NB4 (cell line): Measurements from ENCODE around the gene PPP1R9B.

Experiments
- DNase-seq: peaks from one replicate; pipeline ENCODE4 v3.0.0; 2010; ENCODE audit warnings: low read depth
- H3K4me3 ChIP-seq: one replicate; pipeline ENCODE4 v1.5.1; 2011; ENCODE audit warnings: mild to moderate bottlenecking, low read depth, low read length, moderate library complexity
- MYC ChIP-seq: IDR thresholded peaks from 2 replicates; pipeline ENCODE4 v1.6.1; 2011; ENCODE audit warnings: low read depth, low read length
- POLR2A ChIP-seq: IDR thresholded peaks from 2 replicates; pipeline ENCODE4 v1.6.1; 2011; ENCODE audit warnings: mild to moderate bottlenecking; ENCODE audit not compliant: insufficient read length; ENCODE audit errors: extremely low read depth
- TF ChIP-seq, protein P1 (sequence below): IDR thresholded peaks from one replicate; pipeline ENCODE4 v1.5.1; 2012; ENCODE audit warnings: low read depth, low read length
- TF ChIP-seq, protein P2 (sequence below): IDR thresholded peaks from 2 replicates; pipeline ENCODE4 v1.6.1; 2011; ENCODE audit warnings: low read depth, low read length

Gene PPP1R9B

DNA sequence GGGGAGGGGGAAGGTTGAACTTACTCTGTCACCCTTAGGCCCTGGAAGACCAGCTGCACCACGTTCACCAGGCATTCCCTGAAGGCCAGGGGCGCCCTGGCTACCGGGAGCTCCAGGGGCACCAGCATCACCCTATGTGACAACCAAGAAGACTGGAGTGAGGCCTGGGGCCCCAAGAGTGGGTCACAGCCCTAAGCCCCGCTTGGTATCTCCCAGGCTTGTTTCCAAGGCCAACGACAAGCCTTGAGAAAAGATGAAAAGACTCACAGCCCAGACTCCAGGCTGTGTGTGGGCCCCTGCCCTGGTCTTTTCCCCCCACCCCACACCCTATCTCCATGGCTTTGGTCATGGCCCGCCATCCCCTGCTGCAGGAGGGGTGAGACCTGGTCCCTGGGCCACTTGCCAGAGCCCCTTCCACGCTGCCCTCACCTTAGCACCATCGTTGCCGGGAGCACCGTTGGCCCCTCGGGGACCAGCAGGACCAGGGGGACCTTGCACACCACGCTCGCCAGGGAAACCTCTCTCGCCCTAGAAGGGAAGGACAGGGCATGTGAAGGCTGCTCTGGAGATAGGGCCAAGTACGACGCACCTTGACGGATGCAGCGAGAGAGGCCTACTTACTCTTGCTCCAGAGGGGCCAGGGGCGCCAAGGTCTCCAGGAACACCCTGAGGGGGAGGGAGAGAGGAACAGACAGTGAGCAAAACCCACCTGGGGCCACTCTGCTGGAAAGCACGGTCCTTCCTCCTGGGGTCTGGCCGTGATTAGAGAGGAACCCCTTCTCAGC lies 41.1 kb upstream of the PPP1R9B start:
- TF ChIP-seq MYC (no peak), POLR2A (no peak)
- TF ChIP-seq, protein P1, sequence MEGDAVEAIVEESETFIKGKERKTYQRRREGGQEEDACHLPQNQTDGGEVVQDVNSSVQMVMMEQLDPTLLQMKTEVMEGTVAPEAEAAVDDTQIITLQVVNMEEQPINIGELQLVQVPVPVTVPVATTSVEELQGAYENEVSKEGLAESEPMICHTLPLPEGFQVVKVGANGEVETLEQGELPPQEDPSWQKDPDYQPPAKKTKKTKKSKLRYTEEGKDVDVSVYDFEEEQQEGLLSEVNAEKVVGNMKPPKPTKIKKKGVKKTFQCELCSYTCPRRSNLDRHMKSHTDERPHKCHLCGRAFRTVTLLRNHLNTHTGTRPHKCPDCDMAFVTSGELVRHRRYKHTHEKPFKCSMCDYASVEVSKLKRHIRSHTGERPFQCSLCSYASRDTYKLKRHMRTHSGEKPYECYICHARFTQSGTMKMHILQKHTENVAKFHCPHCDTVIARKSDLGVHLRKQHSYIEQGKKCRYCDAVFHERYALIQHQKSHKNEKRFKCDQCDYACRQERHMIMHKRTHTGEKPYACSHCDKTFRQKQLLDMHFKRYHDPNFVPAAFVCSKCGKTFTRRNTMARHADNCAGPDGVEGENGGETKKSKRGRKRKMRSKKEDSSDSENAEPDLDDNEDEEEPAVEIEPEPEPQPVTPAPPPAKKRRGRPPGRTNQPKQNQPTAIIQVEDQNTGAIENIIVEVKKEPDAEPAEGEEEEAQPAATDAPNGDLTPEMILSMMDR: no peak
- TF ChIP-seq, protein P2, sequence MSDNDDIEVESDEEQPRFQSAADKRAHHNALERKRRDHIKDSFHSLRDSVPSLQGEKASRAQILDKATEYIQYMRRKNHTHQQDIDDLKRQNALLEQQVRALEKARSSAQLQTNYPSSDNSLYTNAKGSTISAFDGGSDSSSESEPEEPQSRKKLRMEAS: no peak
- DNase-seq: no peak
- no peak overlapping the region for H3K4me3 ChIP-seq

DNA sequence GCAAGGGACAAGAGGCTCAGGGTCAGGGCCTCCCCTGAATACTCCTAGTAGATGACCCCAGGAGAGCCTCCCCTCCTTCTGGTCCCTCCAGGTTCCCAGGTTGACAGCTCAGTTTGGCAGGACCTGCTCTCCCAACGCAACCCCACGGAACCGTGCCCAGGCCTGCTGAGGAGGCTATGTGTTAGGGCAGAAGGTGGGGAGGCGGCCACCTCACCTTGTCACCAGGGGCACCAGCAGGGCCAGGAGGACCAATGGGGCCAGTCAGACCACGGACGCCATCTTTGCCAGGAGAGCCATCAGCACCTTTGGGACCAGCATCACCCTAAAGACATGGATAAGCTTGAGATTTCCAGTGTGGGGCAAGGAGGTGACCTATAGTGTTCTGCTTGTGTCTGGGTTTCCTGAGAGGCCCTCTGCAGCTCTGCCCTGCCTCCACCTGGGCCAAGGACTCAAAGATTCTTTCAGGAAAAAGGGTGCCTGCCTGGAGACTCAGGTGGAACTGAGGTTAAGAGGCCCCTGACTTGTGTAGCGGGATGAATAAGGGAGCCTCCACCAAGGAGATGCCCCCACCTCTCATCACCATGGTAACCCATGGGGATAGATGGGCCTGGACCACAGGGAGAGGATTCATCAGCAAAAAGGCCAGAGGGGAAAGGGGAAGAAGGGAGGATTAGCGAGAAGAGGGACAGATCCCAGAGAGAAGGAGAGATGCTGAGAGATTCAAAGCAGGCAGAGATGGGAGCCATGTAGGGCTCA lies 40.3 kb upstream of the PPP1R9B start:
- TF ChIP-seq, protein P1: no peak
- TF ChIP-seq POLR2A: no peak
- TF ChIP-seq MYC: no peak
- TF ChIP-seq, protein P2: no peak
- no peak overlapping the region for H3K4me3 ChIP-seq
- no peak for DNase-seq

DNA sequence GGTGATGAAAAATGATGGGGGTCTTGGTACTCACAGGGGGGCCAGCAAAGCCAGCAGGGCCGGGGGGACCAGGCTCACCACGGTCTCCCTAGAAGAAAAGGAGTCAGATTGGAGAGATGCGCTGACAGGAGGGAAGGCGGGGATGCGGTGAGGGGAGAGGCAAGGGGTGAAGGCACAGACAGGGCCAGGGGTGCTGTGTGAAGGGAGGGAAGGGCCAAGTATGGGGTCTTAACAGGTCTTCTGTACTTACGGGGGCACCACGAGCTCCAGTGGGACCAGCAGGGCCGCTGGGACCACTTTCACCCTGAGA lies 39.8 kb upstream of the PPP1R9B start:
- no peak overlapping the region for H3K4me3 ChIP-seq
- TF ChIP-seq, protein P2: no peak
- no peak for TF ChIP-seq POLR2A
- TF ChIP-seq, protein P1: no peak
- TF ChIP-seq MYC: no peak

DNA sequence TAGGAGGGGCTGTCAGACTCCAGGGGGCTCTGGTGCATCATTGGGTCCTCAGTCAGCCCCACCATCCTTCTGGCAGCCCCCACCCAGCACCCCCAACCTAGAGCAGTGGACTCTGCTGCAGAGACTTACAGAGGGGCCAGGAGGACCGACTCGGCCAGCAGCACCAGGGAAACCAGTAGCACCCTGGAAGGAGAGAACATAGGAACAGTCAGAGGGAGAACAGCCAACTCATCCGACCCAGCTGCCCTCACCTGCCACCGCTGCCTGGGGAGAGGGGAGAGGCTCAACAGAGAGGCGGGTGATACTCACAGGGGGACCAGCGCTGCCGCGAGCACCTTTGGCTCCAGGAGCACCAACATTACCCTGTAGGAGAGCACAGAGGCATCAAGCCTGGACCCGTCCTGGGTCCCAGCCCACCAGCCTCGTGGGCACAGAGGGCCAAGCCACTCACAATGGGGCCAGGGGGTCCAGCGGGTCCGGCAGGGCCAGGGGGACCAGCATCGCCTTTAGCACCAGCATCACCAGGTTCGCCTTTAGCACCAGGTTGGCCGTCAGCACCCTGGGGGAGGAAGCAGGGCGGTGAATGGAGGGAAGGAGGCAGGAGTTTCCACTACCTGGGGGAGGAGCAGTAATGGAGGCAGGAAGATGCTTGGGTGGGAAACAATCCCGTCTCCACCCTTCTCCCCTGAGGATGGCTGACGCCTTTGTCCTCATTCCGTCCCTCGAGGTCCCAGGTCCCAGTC lies 39.2 kb upstream of the PPP1R9B start:
- no peak overlapping the region for H3K4me3 ChIP-seq
- no peak for DNase-seq
- TF ChIP-seq, protein P2: no peak
- no peak for TF ChIP-seq MYC
- no peak for TF ChIP-seq POLR2A
- TF ChIP-seq, protein P1: no peak

More for the DNA sequence above, 39.8 kb upstream of the PPP1R9B start:
- DNase-seq: no peak

DNA sequence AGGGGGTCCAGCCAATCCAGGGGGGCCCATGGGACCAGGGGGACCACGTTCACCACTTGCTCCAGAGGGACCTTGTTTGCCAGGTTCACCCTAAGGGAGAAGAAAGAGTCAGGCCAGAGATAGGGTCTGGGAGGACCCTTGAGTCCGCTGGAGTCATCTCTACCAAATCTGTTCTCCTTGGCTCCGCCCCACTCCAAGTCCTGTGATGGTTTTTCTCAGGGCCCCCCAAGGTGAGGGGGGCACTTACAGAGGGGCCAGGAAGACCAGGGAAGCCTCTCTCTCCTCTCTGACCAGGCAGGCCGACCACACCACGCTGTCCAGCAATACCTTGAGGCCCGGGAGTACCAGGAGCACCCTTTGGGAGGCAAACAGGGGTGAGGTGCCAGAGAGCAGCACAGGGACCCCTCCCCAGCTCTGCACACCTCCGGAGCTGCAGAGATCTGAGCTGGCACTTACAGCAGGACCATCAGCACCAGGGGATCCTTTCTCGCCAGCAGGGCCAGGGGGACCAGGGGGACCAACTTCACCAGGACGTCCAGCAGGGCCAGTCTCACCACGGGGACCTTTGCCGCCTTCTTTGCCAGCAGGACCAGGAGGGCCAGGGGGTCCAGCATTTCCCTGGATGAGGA lies 38.6 kb upstream of the PPP1R9B start:
- no peak for DNase-seq
- no peak for TF ChIP-seq MYC
- TF ChIP-seq, protein P2: no peak
- no peak for TF ChIP-seq POLR2A
- TF ChIP-seq, protein P1: no peak
- H3K4me3 ChIP-seq: no peak overlapping the region
